ENCODE data around the gene MIPOL1.
"Not testable (repeated sequence)": the region's sequence is repeated elsewhere in the genome, so short reads cannot be mapped to it uniquely, and the experiment has no call there.

Gene MIPOL1

GRCh38 chr14:37457334-37457733, 259.6 kb downstream of the MIPOL1 start:
- no peak for TF ChIP-seq CTCF (IDR thresholded peaks at IDR 0.05; ENCODE audit: control extremely low read depth, extremely low read depth, low read depth, missing control alignments)
- DNase-seq (ENCODE audit: extremely low spot score): no peak
- POLR2A ChIA-PET: no interaction called here
- CTCF ChIA-PET: no interaction called here

- DNase-seq (ENCODE audit: extremely low spot score); POLR2A ChIA-PET; CTCF ChIA-PET: not testable (repeated sequence)
These were observed 264.7 kb downstream of the MIPOL1 start for GRCh38 chr14:37462426-37462825.

- ChIA-PET CTCF (no interaction called here), POLR2A (no interaction called here)
- TF ChIP-seq CTCF (IDR thresholded peaks at IDR 0.05; ENCODE audit: control extremely low read depth, extremely low read depth, low read depth, missing control alignments): no peak
- no peak for DNase-seq (ENCODE audit: extremely low spot score)
These were observed 266.6 kb downstream of the MIPOL1 start for GRCh38 chr14:37464192-37464858.

GRCh38 chr14:37466003-37466622, 268.4 kb downstream of the MIPOL1 start:
- DNase-seq (ENCODE audit: extremely low spot score): no peak
- POLR2A ChIA-PET: no interaction called here
- CTCF ChIA-PET: no interaction called here
- TF ChIP-seq CTCF (IDR thresholded peaks at IDR 0.05; ENCODE audit: control extremely low read depth, extremely low read depth, low read depth, missing control alignments): no peak

- DNase-seq (ENCODE audit: extremely low spot score): no peak
- TF ChIP-seq CTCF (IDR thresholded peaks at IDR 0.05; ENCODE audit: control extremely low read depth, extremely low read depth, low read depth, missing control alignments): no peak
- POLR2A ChIA-PET: no interaction called here
- CTCF ChIA-PET: no interaction called here
These were observed 268.9 kb downstream of the MIPOL1 start for GRCh38 chr14:37466623-37467088.

GRCh38 chr14:37469650-37470049, 271.9 kb downstream of the MIPOL1 start:
- ChIA-PET POLR2A (no interaction called here), CTCF (no interaction called here)
- DNase-seq (ENCODE audit: extremely low spot score): no peak
- no peak for TF ChIP-seq CTCF (IDR thresholded peaks at IDR 0.05; ENCODE audit: control extremely low read depth, extremely low read depth, low read depth, missing control alignments)

GRCh38 chr14:37470251-37470650, 272.5 kb downstream of the MIPOL1 start:
- CTCF ChIA-PET: no interaction called here
- no peak for TF ChIP-seq CTCF (IDR thresholded peaks at IDR 0.05; ENCODE audit: control extremely low read depth, extremely low read depth, low read depth, missing control alignments)
- POLR2A ChIA-PET: no interaction called here
- DNase-seq (ENCODE audit: extremely low spot score): no peak

Data from GM10248 (cell line).